ENCODE data around the gene FHIT.

Gene FHIT

GRCh38 chr3:60325610-60326170 is 925.6 kb downstream of the FHIT start:
- DNase-seq (ENCODE audit: low spot score) = no peak

GRCh38 chr3:60323651-60324050 is 927.6 kb downstream of the FHIT start:
- no peak for DNase-seq (ENCODE audit: low spot score)

GRCh38 chr3:60323180-60323579 is 928.1 kb downstream of the FHIT start:
- no peak for DNase-seq (ENCODE audit: low spot score)

GRCh38 chr3:60322298-60322856 is 928.9 kb downstream of the FHIT start:
- DNase-seq (ENCODE audit: low spot score) = no peak

GRCh38 chr3:60319179-60319858 is 931.9 kb downstream of the FHIT start:
- no peak for DNase-seq (ENCODE audit: low spot score)

GRCh38 chr3:60316121-60316797 is 935.0 kb downstream of the FHIT start:
- DNase-seq (ENCODE audit: low spot score) = no peak

- no peak for DNase-seq (ENCODE audit: low spot score)
Observed at GRCh38 chr3:60313951-60314461, 937.2 kb downstream of the FHIT start.

- DNase-seq (ENCODE audit: low spot score) = no peak
Observed at GRCh38 chr3:60313231-60313798, 937.9 kb downstream of the FHIT start.

GRCh38 chr3:60309539-60310268 is 941.5 kb downstream of the FHIT start:
- no peak for DNase-seq (ENCODE audit: low spot score)

- DNase-seq (ENCODE audit: low spot score) = no peak
Observed at GRCh38 chr3:60308808-60309207, 942.4 kb downstream of the FHIT start.

- no peak for DNase-seq (ENCODE audit: low spot score)
Observed at GRCh38 chr3:60307562-60308199, 943.6 kb downstream of the FHIT start.

GRCh38 chr3:60304112-60304511 is 947.1 kb downstream of the FHIT start:
- no peak for DNase-seq (ENCODE audit: low spot score)

GRCh38 chr3:60303160-60303559 is 948.1 kb downstream of the FHIT start:
- no peak for DNase-seq (ENCODE audit: low spot score)

GRCh38 chr3:60301142-60301541 is 950.1 kb downstream of the FHIT start:
- no peak for DNase-seq (ENCODE audit: low spot score)

GRCh38 chr3:60298141-60298540 is 953.1 kb downstream of the FHIT start:
- no peak for DNase-seq (ENCODE audit: low spot score)

GRCh38 chr3:60294181-60294580 is 957.1 kb downstream of the FHIT start:
- peak; percentile 32 for DNase-seq (ENCODE audit: low spot score)

- no peak for DNase-seq (ENCODE audit: low spot score)
Observed at GRCh38 chr3:60291115-60291514, 960.1 kb downstream of the FHIT start.

- DNase-seq (ENCODE audit: low spot score) = no peak
Observed at GRCh38 chr3:60290122-60290492, 961.1 kb downstream of the FHIT start.

GRCh38 chr3:60289341-60290121 is 961.7 kb downstream of the FHIT start:
- no peak for DNase-seq (ENCODE audit: low spot score)

- DNase-seq (ENCODE audit: low spot score) = no peak
Observed at GRCh38 chr3:60282866-60283265, 968.4 kb downstream of the FHIT start.

- no peak for DNase-seq (ENCODE audit: low spot score)
Observed at GRCh38 chr3:60281970-60282369, 969.3 kb downstream of the FHIT start.
